Kidney (tissue), 14 donors: ENCODE measurements around the gene TIGD7. TPM values are rescaled to one million over a fixed set of nuclear protein-coding genes. Genes with fewer than 3 reads are reported as not detected.

Source experiments
- DNase-seq, 5 donors: peaks; one replicate each; pipeline ENCODE4 v3.0.0-alpha.2; 2013 to 2020
- FAIRE-seq: peaks from 2 replicates; lab custom pipeline; 2012; peaks lifted over from hg19 to GRCh38; lab: Jason Lieb, UNC
- H3K27ac ChIP-seq, 2 donors: one replicate each; pipeline ENCODE4 v1.7.0; 2013; ENCODE audit warnings: low read depth in 2 of 2, low read length in 2 of 2, inconsistent platforms in 1 of 2
- H3K27me3 ChIP-seq: one replicate; pipeline ENCODE4 v1.7.1; 2013; ENCODE audit warnings: low read length, inconsistent platforms; ENCODE audit not compliant: control insufficient read depth, insufficient read depth
- H3K36me3 ChIP-seq, 3 donors: one replicate each; pipeline versions ENCODE4 v1.7.0 to v1.7.1; 2013; ENCODE audit warnings: low read length in 3 of 3, control low read depth in 1 of 3, inconsistent platforms in 1 of 3; ENCODE audit not compliant: insufficient read depth in 3 of 3, control insufficient read depth in 2 of 3
- H3K4me1 ChIP-seq, 3 donors: one replicate each; pipeline versions ENCODE4 v1.7.0 to v1.7.1; 2013; ENCODE audit warnings: low read length in 3 of 3, inconsistent platforms in 1 of 3, low read depth in 1 of 3; ENCODE audit not compliant: control insufficient read depth in 2 of 3, insufficient read depth in 2 of 3
- H3K4me3 ChIP-seq, 3 donors: one replicate each; pipeline versions ENCODE4 v1.7.0 to v1.8.1; 2013; ENCODE audit warnings: low read length in 3 of 3, control low read depth in 1 of 3, inconsistent platforms in 1 of 3
- H3K9ac ChIP-seq, 3 donors: one replicate each; pipeline versions ENCODE4 v1.7.0 to v1.7.1; 2013; ENCODE audit warnings: low read length in 3 of 3, control low read depth in 1 of 3, inconsistent platforms in 1 of 3
- H3K9me3 ChIP-seq, 3 donors: one replicate each; pipeline versions ENCODE4 v1.7.0 to v1.7.1; 2013; ENCODE audit warnings: low read length in 3 of 3, control low read depth in 1 of 3, inconsistent platforms in 1 of 3; ENCODE audit not compliant: control insufficient read depth in 2 of 3, insufficient read depth in 1 of 3
- intact Hi-C: fragments of 100-400 bp; cut with DNase I; formaldehyde crosslinking; loops from one replicate; pipeline ENCODE4 v1.11.1; 2022
- polyA plus RNA-seq: library from polyadenylated mRNA; stranded (reverse); fragments of 350-450 nt; fragmentation: Illumina TruSeq; extraction: RNeasy Lipid Tissue Mini Kit (QIAGEN cat#74804); gene quantifications from one replicate; pipeline ENCODE4 v1.2.3, GENCODE V29; 2014; ENCODE audit warnings: low read depth, low replicate concordance; ENCODE audit not compliant: insufficient read depth
- total RNA-seq: library from RNA; stranded (reverse); fragmentation: NEBNext Ultra II Directional; extraction: Animal tissue kit (Norgen Biotek cat#: 25700); gene quantifications from one replicate; pipeline ENCODE4 v1.2.1, GENCODE V29; 2021
- TF ChIP-seq, protein P1 (sequence below): IDR thresholded peaks from 3 replicates; pipeline ENCODE4 v1.5.1; 2012; ENCODE audit warnings: mild to moderate bottlenecking, moderate library complexity, borderline replicate concordance; ENCODE audit not compliant: insufficient read depth; ENCODE audit errors: extremely low read depth
- donor health status: control.
- donor health status: control.
- donor health status: control.
- donor health status: control.
- donor health status: control.
- donor health status: DM: yes; HTN: yes; CAD: no.
- donor health status: Normal renal cell carcinoma (clear cell type).

TIGD7 gene
- total and polyA plus RNA-seq, 2 donors from 2014 or later, result 4.2 to 7.5 TPM

DNA sequence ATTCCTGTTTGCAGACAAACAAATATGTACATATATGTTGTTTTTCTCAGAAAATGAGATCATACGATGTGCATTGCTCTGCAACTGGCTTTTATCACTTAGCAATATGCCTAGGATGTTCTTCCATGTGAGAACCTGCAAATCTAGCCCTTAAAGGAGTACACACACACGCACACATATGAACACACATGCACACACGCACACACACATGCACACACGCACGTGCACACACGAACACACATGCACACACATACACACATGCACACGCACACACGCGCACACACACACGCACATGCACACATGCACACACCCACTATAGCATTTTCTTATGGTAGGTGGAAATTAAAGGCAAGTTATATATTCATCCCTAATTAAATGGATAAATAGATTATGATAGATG lies 42.4 kb upstream of the TIGD7 start:
- Histone ChIP-seq H3K9me3 (no peaks in the 10 kb centered on the region), H3K9ac (no peak overlapping the region), H3K27me3 (no peaks in the 10 kb centered on the region), H3K36me3 (no peaks in the 10 kb centered on the region), H3K4me3 (no peak overlapping the region), H3K27ac (no peak overlapping the region), H3K4me1 (no peaks in the 10 kb centered on the region)
- TF ChIP-seq, protein P1, sequence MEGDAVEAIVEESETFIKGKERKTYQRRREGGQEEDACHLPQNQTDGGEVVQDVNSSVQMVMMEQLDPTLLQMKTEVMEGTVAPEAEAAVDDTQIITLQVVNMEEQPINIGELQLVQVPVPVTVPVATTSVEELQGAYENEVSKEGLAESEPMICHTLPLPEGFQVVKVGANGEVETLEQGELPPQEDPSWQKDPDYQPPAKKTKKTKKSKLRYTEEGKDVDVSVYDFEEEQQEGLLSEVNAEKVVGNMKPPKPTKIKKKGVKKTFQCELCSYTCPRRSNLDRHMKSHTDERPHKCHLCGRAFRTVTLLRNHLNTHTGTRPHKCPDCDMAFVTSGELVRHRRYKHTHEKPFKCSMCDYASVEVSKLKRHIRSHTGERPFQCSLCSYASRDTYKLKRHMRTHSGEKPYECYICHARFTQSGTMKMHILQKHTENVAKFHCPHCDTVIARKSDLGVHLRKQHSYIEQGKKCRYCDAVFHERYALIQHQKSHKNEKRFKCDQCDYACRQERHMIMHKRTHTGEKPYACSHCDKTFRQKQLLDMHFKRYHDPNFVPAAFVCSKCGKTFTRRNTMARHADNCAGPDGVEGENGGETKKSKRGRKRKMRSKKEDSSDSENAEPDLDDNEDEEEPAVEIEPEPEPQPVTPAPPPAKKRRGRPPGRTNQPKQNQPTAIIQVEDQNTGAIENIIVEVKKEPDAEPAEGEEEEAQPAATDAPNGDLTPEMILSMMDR, result no peak
- no peak for FAIRE-seq
- intact Hi-C loops, result no loop called here
- DNase-seq, result no peak

DNA sequence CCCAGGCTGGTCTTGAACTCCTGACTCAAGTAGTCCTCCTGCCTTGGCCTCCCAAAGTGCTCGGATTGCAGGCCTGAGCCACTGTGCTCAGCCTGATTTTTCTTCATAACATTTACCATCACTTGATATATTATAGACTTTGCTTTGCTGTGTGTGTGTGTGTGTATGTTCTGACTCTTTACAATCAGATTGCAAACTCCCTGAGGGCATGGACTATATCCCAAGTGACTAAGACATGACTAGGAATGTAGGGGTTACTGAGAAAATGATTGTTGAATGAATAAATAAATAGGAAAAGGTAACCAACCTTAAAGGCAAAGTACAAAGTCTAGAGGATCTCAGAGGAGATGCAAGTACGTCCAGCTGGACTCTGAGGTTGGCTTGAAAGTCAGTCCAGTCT lies 40.8 kb upstream of the TIGD7 start:
- DNase-seq (no peak), FAIRE-seq (no peak)
- Histone ChIP-seq H3K27me3 (no peaks in the 10 kb centered on the region), H3K9me3 (no peaks in the 10 kb centered on the region), H3K4me3 (no peak overlapping the region), H3K27ac (no peak overlapping the region), H3K4me1 (no peaks in the 10 kb centered on the region), H3K9ac (no peak overlapping the region), H3K36me3 (no peaks in the 10 kb centered on the region)
- TF ChIP-seq, protein P1, result no peak
- intact Hi-C loops, result no loop called here

DNA sequence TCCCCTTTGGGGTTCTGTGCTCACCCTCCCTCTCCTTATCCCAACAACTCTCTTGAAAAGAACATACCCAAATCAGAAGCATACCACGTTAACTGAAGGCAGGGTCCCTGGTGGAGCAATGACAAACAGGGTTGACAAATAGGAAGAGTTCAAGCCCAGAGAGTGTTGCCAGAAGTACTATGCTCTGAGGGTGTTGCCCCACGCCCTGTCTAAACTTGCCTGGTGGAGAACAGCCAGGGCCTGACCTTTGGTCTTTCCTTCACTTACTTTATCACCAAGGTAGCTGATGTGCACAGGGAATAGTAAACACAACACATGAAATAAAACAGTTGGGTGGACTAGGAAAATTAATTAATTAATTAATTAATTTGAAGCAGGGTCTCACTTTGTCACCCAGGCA lies 23.4 kb upstream of the TIGD7 start:
- Histone ChIP-seq H3K36me3 (no peaks in the 10 kb centered on the region), H3K9me3 (peaks cover 0 to 2% (median 1%) of the 10 kb centered on the region in 3 donors), H3K4me1 (no peaks in the 10 kb centered on the region), H3K9ac (no peak overlapping the region), H3K27me3 (no peaks in the 10 kb centered on the region), H3K4me3 (no peak overlapping the region), H3K27ac (no peak overlapping the region)
- DNase-seq (no peak), FAIRE-seq (no peak)
- TF ChIP-seq, protein P1, result no peak
- intact Hi-C loops, result no loop called here

DNA sequence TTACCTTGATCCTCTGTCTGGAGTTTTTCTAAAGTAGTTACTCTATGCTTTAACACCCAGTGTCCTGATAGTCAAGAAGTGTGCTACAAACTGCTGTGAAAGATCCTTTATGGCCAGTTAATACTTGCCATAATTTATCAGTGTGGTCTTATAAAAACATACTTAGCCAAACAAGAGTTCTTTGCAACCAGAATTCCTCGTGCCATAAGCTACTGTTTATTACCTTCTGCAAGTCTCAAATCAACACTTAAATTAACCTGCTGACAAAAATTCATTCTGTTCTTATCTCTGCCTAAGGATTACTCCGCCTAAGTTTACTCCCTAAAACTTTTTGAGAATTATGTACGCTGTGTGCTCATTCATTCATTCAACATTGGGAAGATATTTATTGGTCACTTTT lies 22.9 kb upstream of the TIGD7 start:
- TF ChIP-seq, protein P1, result no peak
- H3K36me3 ChIP-seq, result no peaks in the 10 kb centered on the region
- FAIRE-seq, result no peak
- no peak overlapping the region for H3K9ac ChIP-seq
- no peaks in the 10 kb centered on the region for H3K27me3 ChIP-seq
- intact Hi-C loops, result no loop called here
- no peaks in the 10 kb centered on the region for H3K4me1 ChIP-seq
- peaks cover 0 to 7% (median 1%) of the 10 kb centered on the region in 3 donors for H3K9me3 ChIP-seq
- H3K27ac ChIP-seq, result no peak overlapping the region
- no peak overlapping the region for H3K4me3 ChIP-seq
- DNase-seq, result no peak
